ENCODE results near the gene GPR15LG.

Gene GPR15LG

GRCh38 chr10:84208023-84208422 is 34.4 kb downstream of the GPR15LG start:
- H3K4me3 ChIP-seq (ENCODE audit: low read depth, low read length): no peak overlapping the region
- no peak for DNase-seq (ENCODE audit: low read depth)
- TF ChIP-seq POLR2A (IDR thresholded peaks at IDR 0.05; ENCODE audit: extremely low read depth, insufficient read length) (no peak), CTCF (IDR thresholded peaks at IDR 0.05; ENCODE audit: low read depth, low read length) (no peak), MYC (IDR thresholded peaks at IDR 0.05; ENCODE audit: low read depth, low read length) (no peak), MAX (IDR thresholded peaks at IDR 0.05; ENCODE audit: low read depth, low read length) (no peak)

GRCh38 chr10:84211566-84211965 is 38.0 kb downstream of the GPR15LG start:
- no peak for TF ChIP-seq MYC (IDR thresholded peaks at IDR 0.05; ENCODE audit: low read depth, low read length)
- no peak for TF ChIP-seq CTCF (IDR thresholded peaks at IDR 0.05; ENCODE audit: low read depth, low read length)
- no peak for TF ChIP-seq POLR2A (IDR thresholded peaks at IDR 0.05; ENCODE audit: extremely low read depth, insufficient read length)
- TF ChIP-seq MAX (IDR thresholded peaks at IDR 0.05; ENCODE audit: low read depth, low read length): no peak
- DNase-seq (ENCODE audit: low read depth): no peak
- H3K4me3 ChIP-seq (ENCODE audit: low read depth, low read length): no peak overlapping the region

GRCh38 chr10:84212014-84212413 is 38.4 kb downstream of the GPR15LG start:
- TF ChIP-seq MYC (IDR thresholded peaks at IDR 0.05; ENCODE audit: low read depth, low read length): no peak
- TF ChIP-seq MAX (IDR thresholded peaks at IDR 0.05; ENCODE audit: low read depth, low read length): no peak
- no peak for TF ChIP-seq POLR2A (IDR thresholded peaks at IDR 0.05; ENCODE audit: extremely low read depth, insufficient read length)
- no peak for TF ChIP-seq CTCF (IDR thresholded peaks at IDR 0.05; ENCODE audit: low read depth, low read length)
- H3K4me3 ChIP-seq (ENCODE audit: low read depth, low read length): no peak overlapping the region
- no peak for DNase-seq (ENCODE audit: low read depth)

- H3K4me3 ChIP-seq (ENCODE audit: low read depth, low read length): no peak overlapping the region
- TF ChIP-seq CTCF (IDR thresholded peaks at IDR 0.05; ENCODE audit: low read depth, low read length) (no peak), POLR2A (IDR thresholded peaks at IDR 0.05; ENCODE audit: extremely low read depth, insufficient read length) (no peak), MYC (IDR thresholded peaks at IDR 0.05; ENCODE audit: low read depth, low read length) (no peak), MAX (IDR thresholded peaks at IDR 0.05; ENCODE audit: low read depth, low read length) (no peak)
- DNase-seq (ENCODE audit: low read depth): no peak
These were observed 39.5 kb downstream of the GPR15LG start for GRCh38 chr10:84213076-84213475.

GRCh38 chr10:84214046-84214572 is 40.5 kb downstream of the GPR15LG start:
- no peak for DNase-seq (ENCODE audit: low read depth)
- no peak for TF ChIP-seq POLR2A (IDR thresholded peaks at IDR 0.05; ENCODE audit: extremely low read depth, insufficient read length)
- H3K4me3 ChIP-seq (ENCODE audit: low read depth, low read length): no peak overlapping the region

- DNase-seq (ENCODE audit: low read depth): peak; percentile 62
- TF ChIP-seq CTCF (IDR thresholded peaks at IDR 0.05; ENCODE audit: low read depth, low read length) (peak; percentile 81), POLR2A (IDR thresholded peaks at IDR 0.05; ENCODE audit: extremely low read depth, insufficient read length) (no peak), MAX (IDR thresholded peaks at IDR 0.05; ENCODE audit: low read depth, low read length) (no peak), MYC (IDR thresholded peaks at IDR 0.05; ENCODE audit: low read depth, low read length) (no peak)
- no peak overlapping the region for H3K4me3 ChIP-seq (ENCODE audit: low read depth, low read length)
These were observed 41.1 kb downstream of the GPR15LG start for GRCh38 chr10:84214612-84215235.
